GM19324 (cell line): ENCODE measurements around the gene STRA6.

Experiments
- ATAC-seq: cut with Tn5 transposase; IDR thresholded peaks from one replicate; pipeline ENCODE4 v1.9.1; 2021; ENCODE audit warnings: mild to moderate bottlenecking, moderate library complexity; ENCODE audit not compliant: unreplicated experiment, low FRiP score

The STRA6 gene

GRCh38 chr15:74228723-74229081, 26.1 kb upstream of the STRA6 start:
- ATAC-seq = no peak

DNA sequence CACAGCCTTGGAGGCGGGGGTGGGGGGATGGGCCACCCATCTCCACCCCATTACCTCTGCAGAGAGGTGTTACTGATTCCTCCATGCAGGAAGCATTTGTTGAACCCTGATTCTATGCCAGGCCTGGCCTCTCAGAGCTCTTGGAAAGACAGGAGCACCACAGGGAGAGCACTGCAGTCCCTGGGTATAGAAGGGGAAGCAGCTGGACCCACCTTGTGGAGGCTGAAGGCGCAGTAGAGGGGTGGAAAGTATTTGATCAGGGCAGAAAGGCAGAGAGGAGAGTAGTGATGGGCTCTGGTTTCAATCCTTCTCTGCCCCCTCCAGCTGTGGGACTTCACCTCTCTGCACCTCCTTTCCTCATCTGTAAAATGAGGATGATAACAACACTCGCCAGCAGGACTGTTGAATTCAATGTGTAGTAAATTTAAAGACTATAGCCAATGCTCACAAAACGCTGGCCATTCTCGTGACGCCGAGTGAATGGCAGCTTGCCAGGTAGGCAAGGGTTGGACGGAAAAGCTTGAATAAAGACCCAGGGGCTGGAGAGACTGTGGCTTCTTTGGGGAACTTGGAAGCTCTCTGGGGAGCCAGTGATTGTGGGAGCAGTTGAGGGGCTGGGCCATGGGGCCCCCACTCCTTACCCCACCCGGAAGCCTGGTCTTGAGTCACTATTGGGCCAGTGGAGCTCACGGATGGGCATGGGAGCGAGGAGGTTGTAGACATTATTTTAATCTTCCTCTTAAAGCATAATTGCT, 25.6 kb upstream of the STRA6 start:
- ATAC-seq = no peak

- no peak for ATAC-seq
Measured at GRCh38 chr15:74226761-74227540, 24.4 kb upstream of the STRA6 start.

- ATAC-seq = no peak
Measured at GRCh38 chr15:74225928-74226327, 23.3 kb upstream of the STRA6 start.

- ATAC-seq = no peak
Measured at GRCh38 chr15:74222240-74223119, 19.9 kb upstream of the STRA6 start.

DNA sequence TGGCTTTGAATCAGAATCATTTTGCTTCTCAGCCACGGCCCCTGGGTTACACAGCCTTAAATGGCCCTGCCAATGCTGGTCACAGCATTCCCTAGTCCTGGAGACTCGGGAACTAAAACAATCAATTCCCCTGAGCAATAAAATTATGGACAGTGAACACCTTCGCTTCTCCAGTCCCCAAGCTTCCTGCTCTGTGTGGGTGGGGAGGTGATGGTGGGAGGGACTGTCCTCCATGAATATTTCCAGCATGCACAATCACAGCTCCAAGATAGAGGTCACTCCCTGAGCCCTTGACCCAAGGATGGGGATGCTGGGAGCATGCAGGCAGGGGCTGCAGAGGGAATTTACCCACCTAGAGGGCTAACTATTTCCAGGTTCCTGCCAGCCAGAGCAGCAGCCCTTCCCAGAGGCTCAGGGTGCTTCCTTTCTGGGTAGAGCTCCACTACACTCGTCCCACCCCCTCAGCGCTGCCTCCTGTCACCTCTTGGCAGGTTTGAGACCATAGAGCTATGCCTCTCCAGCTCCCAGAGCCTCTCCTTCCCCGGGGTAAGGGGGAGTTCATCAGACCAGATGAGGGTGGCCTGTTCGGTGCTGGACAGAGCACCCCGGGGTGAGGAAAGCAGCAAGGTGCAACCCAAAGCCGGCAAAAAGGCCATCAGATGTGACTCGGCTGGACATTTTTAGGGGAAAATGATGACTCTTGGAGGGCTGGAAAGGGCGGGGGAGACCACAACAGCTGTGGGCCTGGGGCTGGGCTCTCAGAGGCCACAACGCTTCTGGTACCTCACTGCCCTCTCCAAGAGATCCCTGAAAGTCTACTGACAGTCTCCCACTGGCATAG, 19.0 kb upstream of the STRA6 start:
- ATAC-seq = no peak

GRCh38 chr15:74220475-74221248, 18.1 kb upstream of the STRA6 start:
- ATAC-seq = no peak

GRCh38 chr15:74217907-74218885, 15.6 kb upstream of the STRA6 start:
- no peak for ATAC-seq

DNA sequence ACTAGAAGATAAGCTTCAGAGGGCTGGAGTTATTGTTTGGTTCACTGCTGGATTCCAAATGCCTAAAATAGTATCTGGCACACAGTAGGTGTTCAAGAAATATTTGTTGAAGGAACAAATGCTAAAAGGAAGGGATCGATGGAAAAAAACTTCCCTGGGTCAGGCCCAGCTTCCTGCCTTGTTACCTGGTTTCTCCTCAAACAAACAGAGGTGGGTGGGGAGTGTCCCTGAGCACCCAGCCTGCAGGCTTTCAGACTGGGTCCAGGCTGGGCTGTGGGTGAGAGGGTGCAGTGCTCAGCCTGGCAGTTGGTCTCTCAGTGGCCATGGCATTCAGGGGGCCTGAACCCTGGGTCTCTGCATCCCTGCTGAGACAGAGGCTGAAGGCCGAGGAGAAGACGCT, 14.4 kb upstream of the STRA6 start:
- no peak for ATAC-seq

GRCh38 chr15:74215958-74216357, 13.4 kb upstream of the STRA6 start:
- no peak for ATAC-seq

DNA sequence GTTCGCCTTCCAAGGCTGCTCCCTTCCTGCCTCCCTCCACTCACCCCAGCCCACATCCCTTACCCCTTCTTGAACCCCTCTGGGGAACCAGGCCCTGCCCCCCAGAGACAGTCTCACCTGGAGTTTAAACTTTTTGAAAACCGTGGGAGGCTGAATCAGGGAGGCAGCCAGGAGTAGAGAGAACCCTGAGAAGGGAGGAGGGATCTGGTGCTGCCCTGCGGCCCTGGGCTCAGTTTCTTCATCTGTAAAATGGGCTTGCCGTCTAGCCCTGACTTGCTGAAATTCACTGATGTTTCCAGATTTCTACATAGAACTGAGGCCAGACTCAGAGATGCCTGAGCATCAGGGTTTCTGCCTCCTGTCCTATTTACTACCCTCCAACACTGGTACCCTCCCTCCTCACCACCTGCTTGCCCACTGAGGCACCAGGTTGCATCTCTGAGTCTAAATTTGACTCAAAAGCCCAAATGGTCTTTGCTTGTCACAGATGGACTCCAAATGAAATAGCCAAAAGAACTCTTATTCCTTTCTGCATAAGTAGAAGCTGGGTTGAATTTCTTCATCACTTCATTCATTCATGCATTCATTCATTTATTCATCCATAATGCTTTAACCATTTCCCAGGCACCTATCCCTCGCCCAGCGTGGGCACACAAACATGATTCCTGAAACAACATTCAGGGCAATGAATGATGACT, 11.9 kb upstream of the STRA6 start:
- ATAC-seq = no peak

GRCh38 chr15:74213858-74214284, 11.3 kb upstream of the STRA6 start:
- no peak for ATAC-seq

- ATAC-seq = no peak
Measured at GRCh38 chr15:74212494-74212893, 9.9 kb upstream of the STRA6 start.

DNA sequence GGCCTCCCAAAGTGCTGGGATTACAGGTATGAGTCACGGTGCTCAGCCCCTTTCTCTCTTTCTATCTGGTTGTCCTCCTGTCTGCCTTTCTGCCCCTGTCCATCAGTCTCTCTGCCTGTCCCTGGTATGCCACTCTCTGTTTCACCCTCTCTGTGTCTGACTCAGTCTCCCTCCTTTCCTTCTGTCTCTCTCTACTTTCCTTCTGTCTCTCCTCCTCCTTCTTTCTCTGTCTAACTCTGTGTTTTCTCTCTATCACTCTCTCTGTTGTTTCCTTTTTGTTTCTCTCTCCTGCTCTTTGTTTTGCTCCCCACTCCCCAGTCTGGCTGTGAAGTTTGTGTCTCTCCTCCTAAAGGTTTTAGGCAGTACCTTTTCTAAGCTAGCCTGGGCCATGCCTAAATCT, 9.1 kb upstream of the STRA6 start:
- no peak for ATAC-seq

DNA sequence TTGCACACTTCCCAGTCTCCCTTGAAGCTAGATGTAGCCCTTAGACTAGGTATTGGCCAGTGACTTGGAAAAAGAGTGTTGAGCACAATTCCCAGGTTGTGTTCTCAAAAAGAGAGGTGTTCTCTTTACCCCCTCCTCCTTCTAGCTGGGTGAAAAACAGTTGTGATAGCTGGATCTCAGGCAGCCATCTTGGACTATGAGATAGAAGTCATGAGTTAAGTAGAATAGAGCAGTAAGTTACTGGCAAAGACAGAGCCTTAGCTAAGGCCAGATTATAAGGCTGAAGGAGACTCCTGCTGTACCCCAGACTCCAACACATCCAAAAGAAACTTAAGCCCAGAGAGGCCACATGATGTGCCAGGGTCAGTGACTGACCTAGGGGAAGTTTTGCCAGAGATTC, 8.1 kb upstream of the STRA6 start:
- ATAC-seq = no peak

- no peak for ATAC-seq
Measured at GRCh38 chr15:74209997-74210671, 7.5 kb upstream of the STRA6 start.

DNA sequence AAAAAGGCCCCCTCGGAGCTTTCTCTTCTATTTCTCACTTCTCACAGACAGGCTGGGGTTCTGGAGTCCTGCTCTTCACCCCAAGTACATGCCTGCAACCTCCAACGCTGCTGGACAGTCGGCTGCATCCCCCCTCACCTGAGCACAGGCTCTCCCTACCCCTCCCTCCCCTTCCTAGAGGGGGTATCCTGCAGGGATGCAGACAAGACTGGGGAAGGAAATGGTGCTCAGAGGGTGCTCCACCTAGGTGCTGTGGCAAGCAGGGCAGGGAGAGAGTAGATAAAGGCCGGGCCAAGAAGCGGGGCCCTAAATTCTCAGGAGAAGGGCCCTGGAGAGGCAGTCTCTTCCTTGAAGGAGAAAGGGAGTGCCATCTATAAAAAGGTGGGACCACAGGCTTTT, 7.0 kb upstream of the STRA6 start:
- no peak for ATAC-seq
